AG09309 (cell line): ENCODE results near the gene SAMD4A.

Experiments used
- DNase-seq: peaks from one replicate; pipeline ENCODE4 v3.0.0-alpha.2; 2010; ENCODE audit warnings: low read depth
- H3K4me3 ChIP-seq: 2 replicates; pipeline ENCODE4 v1.5.1; 2011; ENCODE audit warnings: mild to moderate bottlenecking, low read depth, low read length, moderate library complexity; ENCODE audit not compliant: control insufficient read depth
- TF ChIP-seq, protein P1 (sequence below): IDR thresholded peaks from 2 replicates; pipeline ENCODE4 v1.5.1; 2011; ENCODE audit warnings: mild to moderate bottlenecking, low read depth, low read length, inconsistent platforms; ENCODE audit not compliant: insufficient read depth, control insufficient read depth; ENCODE audit errors: missing control alignments

Gene SAMD4A

DNA sequence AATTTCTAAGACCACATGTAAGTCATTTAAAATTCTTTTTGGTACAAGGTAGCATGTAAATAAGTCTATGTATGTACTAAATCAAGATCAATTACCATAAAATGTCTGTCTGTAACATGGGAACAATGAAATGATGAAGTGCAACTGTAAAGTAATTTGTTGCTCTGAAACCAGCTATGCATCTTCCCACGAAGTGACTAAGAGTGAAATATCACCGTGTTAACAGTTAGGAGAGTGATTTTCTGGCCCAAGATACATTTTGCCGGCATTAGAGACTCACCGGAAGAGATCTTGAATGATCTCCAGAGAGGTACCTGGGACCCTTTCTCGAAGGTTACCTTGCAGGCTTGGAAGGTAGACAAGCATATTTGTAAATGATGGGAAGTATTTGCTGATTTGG, 105.8 kb downstream of the SAMD4A start:
- DNase-seq: no peak
- TF ChIP-seq, protein P1, sequence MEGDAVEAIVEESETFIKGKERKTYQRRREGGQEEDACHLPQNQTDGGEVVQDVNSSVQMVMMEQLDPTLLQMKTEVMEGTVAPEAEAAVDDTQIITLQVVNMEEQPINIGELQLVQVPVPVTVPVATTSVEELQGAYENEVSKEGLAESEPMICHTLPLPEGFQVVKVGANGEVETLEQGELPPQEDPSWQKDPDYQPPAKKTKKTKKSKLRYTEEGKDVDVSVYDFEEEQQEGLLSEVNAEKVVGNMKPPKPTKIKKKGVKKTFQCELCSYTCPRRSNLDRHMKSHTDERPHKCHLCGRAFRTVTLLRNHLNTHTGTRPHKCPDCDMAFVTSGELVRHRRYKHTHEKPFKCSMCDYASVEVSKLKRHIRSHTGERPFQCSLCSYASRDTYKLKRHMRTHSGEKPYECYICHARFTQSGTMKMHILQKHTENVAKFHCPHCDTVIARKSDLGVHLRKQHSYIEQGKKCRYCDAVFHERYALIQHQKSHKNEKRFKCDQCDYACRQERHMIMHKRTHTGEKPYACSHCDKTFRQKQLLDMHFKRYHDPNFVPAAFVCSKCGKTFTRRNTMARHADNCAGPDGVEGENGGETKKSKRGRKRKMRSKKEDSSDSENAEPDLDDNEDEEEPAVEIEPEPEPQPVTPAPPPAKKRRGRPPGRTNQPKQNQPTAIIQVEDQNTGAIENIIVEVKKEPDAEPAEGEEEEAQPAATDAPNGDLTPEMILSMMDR: no peak
- no peak overlapping the region for H3K4me3 ChIP-seq

DNA sequence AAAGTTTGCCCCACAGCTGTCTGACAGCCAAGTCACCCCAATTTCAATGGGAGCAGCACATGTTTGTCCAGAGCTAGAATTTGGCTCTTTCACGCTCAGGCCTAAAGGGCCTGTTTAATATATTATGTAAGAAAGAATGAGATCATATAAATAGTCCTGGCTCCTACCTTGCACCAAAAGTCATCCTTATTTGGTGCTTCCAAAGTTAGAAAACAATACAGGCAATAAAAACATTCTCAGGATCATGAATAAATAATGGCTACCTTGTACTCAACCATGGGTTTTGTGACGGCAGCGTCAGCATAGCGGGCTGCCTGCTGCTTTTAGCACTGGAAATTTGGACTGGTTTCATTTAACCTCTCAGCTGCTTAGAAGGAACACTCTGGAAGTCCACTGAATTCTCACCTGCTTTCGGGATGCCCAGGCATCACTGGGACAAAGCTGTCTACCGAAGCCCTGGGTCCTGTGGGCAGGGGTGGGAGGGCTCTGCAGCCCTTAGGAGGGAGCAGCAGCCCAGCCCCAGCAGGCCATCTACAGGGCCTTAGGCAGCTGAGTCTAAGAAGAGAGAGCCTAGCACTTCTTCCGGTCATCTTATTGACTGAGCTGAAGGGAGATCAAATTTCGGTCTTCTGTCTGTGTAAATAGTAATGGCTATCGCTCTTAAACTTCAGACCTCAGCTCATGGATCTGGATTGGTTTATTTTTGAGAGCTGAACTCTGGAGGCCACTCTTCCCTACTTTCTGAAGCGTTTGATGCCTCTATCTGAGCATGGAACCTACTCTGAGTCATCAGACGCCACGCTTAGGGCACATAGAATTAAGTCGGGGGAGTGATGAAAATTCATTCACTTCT, 106.5 kb downstream of the SAMD4A start:
- no peak overlapping the region for H3K4me3 ChIP-seq
- no peak for DNase-seq
- TF ChIP-seq, protein P1: no peak

- TF ChIP-seq, protein P1: no peak
- DNase-seq: no peak
- H3K4me3 ChIP-seq: no peak overlapping the region
Observed at GRCh38 chr14:54674046-54674741, 107.3 kb downstream of the SAMD4A start.

DNA sequence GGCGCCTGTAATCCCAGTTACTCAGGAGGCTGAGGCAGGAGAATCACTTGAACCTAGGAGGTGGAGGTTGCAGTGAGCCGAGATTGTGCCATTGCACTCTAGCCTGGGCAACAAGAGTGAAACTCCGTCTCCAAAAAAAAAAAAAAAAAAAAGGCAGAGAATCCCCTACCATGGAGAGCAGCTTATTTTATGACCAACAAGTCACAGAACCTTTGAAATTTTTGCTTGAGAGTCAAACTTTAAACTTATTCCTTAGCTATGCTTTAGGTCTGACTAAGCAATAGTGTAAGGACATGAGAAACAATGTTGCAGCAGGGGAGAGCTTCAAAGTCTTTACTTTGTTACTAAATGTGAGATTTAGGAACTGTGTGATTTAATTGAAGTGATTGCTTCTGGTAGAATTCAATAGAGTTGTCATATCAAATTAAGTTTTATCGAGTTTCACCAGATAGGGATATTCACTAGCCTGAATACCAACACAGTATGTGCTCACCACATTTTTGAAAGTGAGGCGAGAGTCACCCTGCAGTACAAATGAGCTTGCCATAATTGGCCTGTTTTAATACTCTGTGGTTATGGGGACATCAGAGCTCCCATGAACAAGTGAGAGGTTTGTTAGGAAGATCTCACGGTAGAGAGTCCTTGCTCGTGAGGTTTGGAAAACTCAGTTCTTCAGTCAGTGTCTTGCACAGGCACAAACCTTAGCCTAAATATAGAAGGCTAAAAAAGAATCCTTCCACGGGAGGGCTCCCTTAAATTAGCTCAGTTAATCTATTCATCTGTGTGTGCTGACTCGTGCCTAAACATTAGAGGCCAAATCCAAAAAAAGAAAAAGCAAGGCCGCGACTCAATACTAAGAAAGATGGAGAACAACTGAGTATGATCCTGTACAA, 108.6 kb downstream of the SAMD4A start:
- no peak for DNase-seq
- TF ChIP-seq, protein P1: no peak
- no peak overlapping the region for H3K4me3 ChIP-seq

DNA sequence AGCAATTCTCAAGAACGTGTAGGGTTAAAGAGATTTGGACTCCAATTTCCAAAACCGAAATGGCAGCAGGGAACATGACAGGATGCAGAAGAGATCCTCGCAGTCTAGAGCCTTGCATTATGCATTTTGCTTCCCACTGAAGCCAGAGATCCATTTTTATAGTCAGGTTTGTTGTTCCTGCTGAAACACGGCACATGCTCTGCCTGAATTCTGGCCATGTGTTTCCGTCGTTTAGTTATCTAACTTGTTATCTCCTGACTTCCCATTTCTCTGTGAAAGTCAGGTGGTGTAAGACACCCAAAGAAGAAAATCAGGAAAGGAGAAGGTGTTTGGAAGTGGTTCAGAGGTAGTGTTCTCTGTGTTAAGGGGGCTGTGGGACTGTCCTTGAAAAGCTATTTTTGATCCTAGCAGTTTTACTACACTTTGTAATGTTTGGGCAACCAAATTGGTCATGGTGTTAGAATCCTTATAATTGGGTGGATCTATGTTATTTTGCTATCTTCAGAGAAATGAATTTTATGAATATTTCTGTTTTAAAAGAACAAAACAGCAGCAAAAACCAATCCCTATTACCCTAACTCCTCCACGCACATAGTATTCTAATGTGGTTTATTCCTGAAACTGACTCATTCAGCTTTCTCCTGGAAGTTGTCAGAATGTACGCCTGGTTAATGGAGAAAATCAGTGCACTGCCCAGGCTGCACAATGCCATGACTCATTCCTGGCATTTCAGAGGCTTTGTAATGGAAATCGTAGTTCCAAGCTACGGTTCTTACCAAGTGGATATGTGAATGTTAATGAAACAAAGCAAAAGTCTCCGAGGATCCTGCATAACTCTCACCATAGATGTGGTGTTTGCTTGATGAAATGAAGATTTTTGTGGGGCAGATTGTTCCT, 110.1 kb downstream of the SAMD4A start:
- TF ChIP-seq, protein P1: no peak
- DNase-seq: peak; percentile 90
- no peak overlapping the region for H3K4me3 ChIP-seq
